WTC11 (cell line): Measurements from ENCODE around the gene OR4K5. TPM values are rescaled to one million over a fixed set of nuclear protein-coding genes. Genes with fewer than 3 reads are reported as not detected.

Source experiments
- ATAC-seq: fragments of 200-7000 bp; cut with Tn5 transposase; 2 replicates; pipeline ENCODE4 v1.10.0; 2021; ENCODE audit warnings: mild to moderate bottlenecking, moderate library complexity
- CTCF ChIA-PET: fragments of 300-600 bp; sonication (Branson Sonifier 250); formaldehyde crosslinking; loops from one replicate; lab custom pipeline; 2021; ENCODE audit warnings: antibody characterized with exemption; lab: Charles Lee
- POLR2A ChIA-PET: fragments of 350-600 bp; sonication (Branson Sonifier 250); formaldehyde crosslinking; loops from one replicate; lab custom pipeline; 2021; ENCODE audit warnings: antibody characterized with exemption; lab: Charles Lee
- DNase-seq: peaks from one replicate; pipeline ENCODE4 v3.0.0; 2021; ENCODE audit warnings: low spot score
- H3K27ac Mint-ChIP-seq: 2 replicates; pipeline ENCODE4 v1.8.0; 2021; ENCODE audit warnings: mixed read lengths
- H3K27me3 Mint-ChIP-seq: 2 replicates; pipeline ENCODE4 v1.8.0; 2021; ENCODE audit warnings: low read depth, mild to moderate bottlenecking, moderate library complexity, mixed read lengths
- H3K36me3 Mint-ChIP-seq: 2 replicates; pipeline ENCODE4 v1.8.0; 2021; ENCODE audit warnings: mixed read lengths
- H3K4me1 Mint-ChIP-seq: 2 replicates; pipeline ENCODE4 v1.8.0; 2022; ENCODE audit warnings: mixed read lengths
- H3K4me3 Mint-ChIP-seq: 2 replicates; pipeline ENCODE4 v1.8.0; 2021; ENCODE audit warnings: mild to moderate bottlenecking, moderate library complexity, mixed read lengths
- H3K9me3 Mint-ChIP-seq: 2 replicates; pipeline ENCODE4 v1.8.0; 2021; ENCODE audit warnings: mixed read lengths
- CREB1 ChIP-seq: sonication (generic); formaldehyde crosslinking; IDR thresholded peaks from 2 replicates; pipeline ENCODE4 v1.8.0; 2023; ENCODE audit warnings: mild to moderate bottlenecking, missing genetic modification reagents
- ELF4 ChIP-seq: sonication (generic); formaldehyde crosslinking; IDR thresholded peaks from 2 replicates; pipeline ENCODE4 v1.8.1; 2022; ENCODE audit warnings: low read depth, mild to moderate bottlenecking, moderate library complexity, missing genetic modification reagents
- ETV6 ChIP-seq: sonication (generic); formaldehyde crosslinking; IDR thresholded peaks from 2 replicates; pipeline ENCODE4 v1.8.1; 2022; ENCODE audit warnings: mild to moderate bottlenecking, missing genetic modification reagents
- FOXJ3 ChIP-seq: sonication (generic); formaldehyde crosslinking; IDR thresholded peaks from 2 replicates; pipeline ENCODE4 v1.9.0; 2021; ENCODE audit warnings: missing genetic modification reagents, mild to moderate bottlenecking, borderline replicate concordance
- GABPB1 ChIP-seq: sonication (generic); formaldehyde crosslinking; IDR thresholded peaks from 2 replicates; pipeline ENCODE4 v1.8.1; 2023; ENCODE audit warnings: mild to moderate bottlenecking, missing genetic modification reagents
- HMGA2 ChIP-seq: fragments of 250-450 bp; sonication (Bioruptor Pico); IDR thresholded peaks from 2 replicates; pipeline ENCODE4 v1.4.0; 2021; ENCODE audit warnings: mild to moderate bottlenecking, moderate library complexity
- JUN ChIP-seq: sonication (generic); formaldehyde crosslinking; IDR thresholded peaks from 2 replicates; pipeline ENCODE4 v1.8.0; 2023; ENCODE audit warnings: mild to moderate bottlenecking, missing genetic modification reagents
- NFATC4 ChIP-seq: fragments of 250-450 bp; sonication (Bioruptor Pico); IDR thresholded peaks from 2 replicates; pipeline ENCODE4 v1.9.0; 2021; ENCODE audit warnings: mild to moderate bottlenecking
- PRRX2 ChIP-seq: fragments of 250-450 bp; sonication (Bioruptor Pico); IDR thresholded peaks from 2 replicates; pipeline ENCODE4 v1.8.0; 2021; ENCODE audit warnings: mild to moderate bottlenecking
- SMAD3 ChIP-seq: sonication (generic); formaldehyde crosslinking; IDR thresholded peaks from 2 replicates; pipeline ENCODE4 v1.8.0; 2022; ENCODE audit warnings: missing genetic modification reagents, mild to moderate bottlenecking, borderline replicate concordance
- SOX15 ChIP-seq: fragments of 250-450 bp; sonication (Bioruptor Pico); IDR thresholded peaks from 2 replicates; pipeline ENCODE4 v1.9.0; 2021; ENCODE audit warnings: mild to moderate bottlenecking
- SP1 ChIP-seq: sonication (generic); formaldehyde crosslinking; conservative IDR thresholded peaks from 2 replicates; pipeline ENCODE4 v1.8.1; 2022; ENCODE audit warnings: missing genetic modification reagents
- TCF7 ChIP-seq: sonication (generic); formaldehyde crosslinking; IDR thresholded peaks from 2 replicates; pipeline ENCODE4 v1.8.0; 2022; ENCODE audit warnings: mild to moderate bottlenecking, low read depth, missing genetic modification reagents, moderate library complexity
- TEAD4 ChIP-seq: sonication (generic); formaldehyde crosslinking; IDR thresholded peaks from 2 replicates; pipeline ENCODE4 v1.8.0; 2022; ENCODE audit warnings: mild to moderate bottlenecking, missing genetic modification reagents
- ZBTB21 ChIP-seq: sonication (generic); formaldehyde crosslinking; IDR thresholded peaks from 2 replicates; pipeline ENCODE4 v1.8.1; 2023; ENCODE audit warnings: mild to moderate bottlenecking, missing genetic modification reagents, borderline replicate concordance
- ZNF138 ChIP-seq: sonication (generic); formaldehyde crosslinking; conservative IDR thresholded peaks from 2 replicates; pipeline ENCODE4 v1.8.1; 2022; ENCODE audit warnings: mild to moderate bottlenecking, moderate library complexity, missing genetic modification reagents
- ZNF263 ChIP-seq: sonication (generic); formaldehyde crosslinking; IDR thresholded peaks from 2 replicates; pipeline ENCODE4 v1.8.1; 2022; ENCODE audit warnings: low read depth, mild to moderate bottlenecking, moderate library complexity, missing genetic modification reagents
- ZNF416 ChIP-seq: fragments of 250-450 bp; sonication (Bioruptor Pico); IDR thresholded peaks from 2 replicates; pipeline ENCODE4 v1.9.0; 2021; ENCODE audit warnings: mild to moderate bottlenecking, inconsistent platforms
- ZNF671 ChIP-seq: fragments of 250-450 bp; sonication (Bioruptor Pico); IDR thresholded peaks from 2 replicates; pipeline ENCODE4 v1.8.0; 2021; ENCODE audit warnings: mild to moderate bottlenecking
- total RNA-seq: library from RNA; stranded (reverse); gene quantifications from 3 replicates; pipeline ENCODE4 v1.2.3, GENCODE V29; 2021
- TF ChIP-seq, protein P1 (sequence below): sonication (generic); formaldehyde crosslinking; IDR thresholded peaks from 2 replicates; pipeline ENCODE4 v1.8.0; 2022; ENCODE audit warnings: mild to moderate bottlenecking, missing genetic modification reagents
- TF ChIP-seq, protein P2 (sequence below): fragments of 250-450 bp; sonication (Bioruptor Pico); conservative IDR thresholded peaks from 2 replicates; pipeline ENCODE4 v1.9.0; 2021; ENCODE audit warnings: mild to moderate bottlenecking
- TF ChIP-seq, protein P3 (sequence below): fragments of 200-600 bp; IDR thresholded peaks from 2 replicates; pipeline ENCODE4 v1.8.0; 2022; ENCODE audit warnings: antibody characterized with exemption
- TF ChIP-seq, protein P4 (sequence below): sonication (generic); formaldehyde crosslinking; conservative IDR thresholded peaks from 2 replicates; pipeline ENCODE4 v1.8.1; 2023; ENCODE audit warnings: mild to moderate bottlenecking, low read depth, missing genetic modification reagents, moderate library complexity
- TF ChIP-seq, protein P5 (sequence below): sonication (generic); formaldehyde crosslinking; IDR thresholded peaks from 2 replicates; pipeline ENCODE4 v1.8.1; 2022; ENCODE audit warnings: low read depth, mild to moderate bottlenecking, moderate library complexity, missing genetic modification reagents, borderline replicate concordance
- TF ChIP-seq, protein P6 (sequence below): sonication (generic); formaldehyde crosslinking; IDR thresholded peaks from 2 replicates; pipeline ENCODE4 v1.8.1; 2023; ENCODE audit warnings: mild to moderate bottlenecking, missing genetic modification reagents

The OR4K5 gene
- total RNA-seq, 1 experiment from 2014 or later: not detected

DNA sequence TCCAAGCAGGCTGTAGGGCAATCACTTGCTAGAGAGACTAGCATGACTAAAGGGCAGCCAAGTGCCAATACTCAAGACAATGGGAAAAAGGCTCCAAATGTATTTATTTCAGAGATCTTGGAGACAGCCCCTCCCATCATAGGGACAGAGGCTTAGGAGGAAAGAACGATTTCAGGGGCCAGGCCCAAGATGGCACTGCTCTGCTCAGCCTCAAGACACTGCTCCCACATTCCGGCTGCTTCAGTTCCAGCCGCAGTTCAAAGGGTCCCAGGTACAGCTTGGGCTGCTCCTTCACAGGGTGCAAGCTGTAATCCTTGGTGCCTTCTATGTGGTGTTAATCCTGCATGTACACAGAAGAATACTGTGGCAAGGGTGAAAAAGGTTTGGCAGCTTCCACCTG is 19.4 kb upstream of the OR4K5 start:
- ATAC-seq (no peak), DNase-seq (no peak)
- Mint-ChIP-seq H3K4me1 (no peaks in the 10 kb centered on the region), H3K27ac (no peak overlapping the region), H3K9me3 (peaks cover 75% of the 10 kb centered on the region), H3K27me3 (peaks cover 11% of the 10 kb centered on the region), H3K36me3 (peaks cover 86% of the 10 kb centered on the region), H3K4me3 (no peak overlapping the region)
- CTCF ChIA-PET: no interaction called here
- POLR2A ChIA-PET: no interaction called here
- TF ChIP-seq, protein P1, sequence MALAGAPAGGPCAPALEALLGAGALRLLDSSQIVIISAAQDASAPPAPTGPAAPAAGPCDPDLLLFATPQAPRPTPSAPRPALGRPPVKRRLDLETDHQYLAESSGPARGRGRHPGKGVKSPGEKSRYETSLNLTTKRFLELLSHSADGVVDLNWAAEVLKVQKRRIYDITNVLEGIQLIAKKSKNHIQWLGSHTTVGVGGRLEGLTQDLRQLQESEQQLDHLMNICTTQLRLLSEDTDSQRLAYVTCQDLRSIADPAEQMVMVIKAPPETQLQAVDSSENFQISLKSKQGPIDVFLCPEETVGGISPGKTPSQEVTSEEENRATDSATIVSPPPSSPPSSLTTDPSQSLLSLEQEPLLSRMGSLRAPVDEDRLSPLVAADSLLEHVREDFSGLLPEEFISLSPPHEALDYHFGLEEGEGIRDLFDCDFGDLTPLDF (CRISPR knock-in tag): no peak
- TF ChIP-seq GABPB1: no peak
- TF ChIP-seq ZNF416 (CRISPR knock-in tag): no peak
- no peak for TF ChIP-seq ZNF671
- no peak for TF ChIP-seq SP1 (CRISPR knock-in tag)
- TF ChIP-seq TEAD4 (CRISPR knock-in tag): no peak
- TF ChIP-seq ETV6: no peak
- no peak for TF ChIP-seq CREB1 (CRISPR knock-in tag)
- TF ChIP-seq, protein P2, sequence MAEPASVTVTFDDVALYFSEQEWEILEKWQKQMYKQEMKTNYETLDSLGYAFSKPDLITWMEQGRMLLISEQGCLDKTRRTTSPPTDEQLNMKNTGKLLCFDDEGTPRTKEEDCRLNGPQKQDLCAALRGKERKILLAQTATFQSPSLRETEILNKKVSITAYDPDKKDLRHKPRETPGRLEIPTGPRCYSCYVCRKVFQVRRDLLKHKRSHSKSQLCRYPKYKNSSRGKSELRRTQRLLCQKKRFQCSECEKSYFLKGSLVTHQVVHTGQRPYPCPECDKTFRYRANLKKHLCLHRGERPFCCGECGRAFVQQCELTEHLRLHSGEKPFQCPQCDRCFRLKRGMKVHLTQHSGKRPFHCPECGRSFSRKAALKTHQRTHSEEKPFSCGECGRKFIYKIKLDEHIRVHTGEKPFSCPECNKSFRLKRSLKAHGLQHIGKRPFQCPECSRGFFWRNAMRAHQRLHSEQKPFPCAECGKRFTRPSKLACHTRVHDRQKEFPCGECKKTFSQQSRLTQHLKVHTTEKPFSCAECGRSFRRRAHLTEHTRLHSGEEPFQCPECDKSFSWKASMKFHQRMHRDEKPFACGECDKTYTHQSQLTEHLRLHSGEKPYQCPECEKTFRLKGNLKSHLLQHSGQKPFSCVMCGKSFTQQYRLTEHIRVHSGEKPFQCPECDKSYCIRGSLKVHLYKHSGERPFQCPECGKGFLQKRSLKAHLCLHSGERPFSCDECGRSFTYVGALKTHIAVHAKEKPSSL: no peak
- no peak for TF ChIP-seq HMGA2 (CRISPR knock-in tag)
- TF ChIP-seq, protein P3, sequence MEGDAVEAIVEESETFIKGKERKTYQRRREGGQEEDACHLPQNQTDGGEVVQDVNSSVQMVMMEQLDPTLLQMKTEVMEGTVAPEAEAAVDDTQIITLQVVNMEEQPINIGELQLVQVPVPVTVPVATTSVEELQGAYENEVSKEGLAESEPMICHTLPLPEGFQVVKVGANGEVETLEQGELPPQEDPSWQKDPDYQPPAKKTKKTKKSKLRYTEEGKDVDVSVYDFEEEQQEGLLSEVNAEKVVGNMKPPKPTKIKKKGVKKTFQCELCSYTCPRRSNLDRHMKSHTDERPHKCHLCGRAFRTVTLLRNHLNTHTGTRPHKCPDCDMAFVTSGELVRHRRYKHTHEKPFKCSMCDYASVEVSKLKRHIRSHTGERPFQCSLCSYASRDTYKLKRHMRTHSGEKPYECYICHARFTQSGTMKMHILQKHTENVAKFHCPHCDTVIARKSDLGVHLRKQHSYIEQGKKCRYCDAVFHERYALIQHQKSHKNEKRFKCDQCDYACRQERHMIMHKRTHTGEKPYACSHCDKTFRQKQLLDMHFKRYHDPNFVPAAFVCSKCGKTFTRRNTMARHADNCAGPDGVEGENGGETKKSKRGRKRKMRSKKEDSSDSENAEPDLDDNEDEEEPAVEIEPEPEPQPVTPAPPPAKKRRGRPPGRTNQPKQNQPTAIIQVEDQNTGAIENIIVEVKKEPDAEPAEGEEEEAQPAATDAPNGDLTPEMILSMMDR: no peak

DNA sequence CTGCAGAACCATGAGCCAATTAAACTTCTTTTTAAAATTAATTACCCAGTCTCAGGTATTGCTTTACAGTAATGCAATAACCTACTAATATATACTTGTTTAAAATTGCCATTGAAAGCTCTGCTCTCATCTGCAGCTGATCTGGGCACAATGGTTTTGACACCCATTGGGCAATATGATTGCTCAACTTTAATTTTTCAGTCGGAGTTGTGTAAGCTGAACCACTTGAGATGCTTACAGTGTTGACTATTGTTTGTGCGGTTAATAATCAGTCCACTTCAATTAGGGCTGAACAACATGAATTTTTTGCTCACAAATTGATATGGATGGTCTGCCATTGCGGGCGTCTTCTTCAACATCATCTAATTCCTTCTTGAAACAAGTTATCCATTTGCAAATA is 18.0 kb upstream of the OR4K5 start:
- Mint-ChIP-seq H3K9me3 (peaks cover 89% of the 10 kb centered on the region), H3K4me1 (no peaks in the 10 kb centered on the region), H3K27me3 (peaks cover 9% of the 10 kb centered on the region), H3K36me3 (peaks cover 86% of the 10 kb centered on the region), H3K4me3 (no peak overlapping the region), H3K27ac (no peak overlapping the region)
- ATAC-seq (no peak), DNase-seq (no peak)
- CTCF ChIA-PET: no interaction called here
- TF ChIP-seq PRRX2 (CRISPR knock-in tag) (no peak), TCF7 (CRISPR knock-in tag) (no peak), FOXJ3 (no peak), SOX15 (no peak), JUN (CRISPR knock-in tag) (no peak), ELF4 (no peak), ZNF263 (CRISPR knock-in tag) (no peak), SP1 (CRISPR knock-in tag) (no peak), ZNF671 (no peak), ZBTB21 (no peak), ZNF138 (no peak), NFATC4 (no peak), SMAD3 (CRISPR knock-in tag) (no peak)
- TF ChIP-seq, protein P4, sequence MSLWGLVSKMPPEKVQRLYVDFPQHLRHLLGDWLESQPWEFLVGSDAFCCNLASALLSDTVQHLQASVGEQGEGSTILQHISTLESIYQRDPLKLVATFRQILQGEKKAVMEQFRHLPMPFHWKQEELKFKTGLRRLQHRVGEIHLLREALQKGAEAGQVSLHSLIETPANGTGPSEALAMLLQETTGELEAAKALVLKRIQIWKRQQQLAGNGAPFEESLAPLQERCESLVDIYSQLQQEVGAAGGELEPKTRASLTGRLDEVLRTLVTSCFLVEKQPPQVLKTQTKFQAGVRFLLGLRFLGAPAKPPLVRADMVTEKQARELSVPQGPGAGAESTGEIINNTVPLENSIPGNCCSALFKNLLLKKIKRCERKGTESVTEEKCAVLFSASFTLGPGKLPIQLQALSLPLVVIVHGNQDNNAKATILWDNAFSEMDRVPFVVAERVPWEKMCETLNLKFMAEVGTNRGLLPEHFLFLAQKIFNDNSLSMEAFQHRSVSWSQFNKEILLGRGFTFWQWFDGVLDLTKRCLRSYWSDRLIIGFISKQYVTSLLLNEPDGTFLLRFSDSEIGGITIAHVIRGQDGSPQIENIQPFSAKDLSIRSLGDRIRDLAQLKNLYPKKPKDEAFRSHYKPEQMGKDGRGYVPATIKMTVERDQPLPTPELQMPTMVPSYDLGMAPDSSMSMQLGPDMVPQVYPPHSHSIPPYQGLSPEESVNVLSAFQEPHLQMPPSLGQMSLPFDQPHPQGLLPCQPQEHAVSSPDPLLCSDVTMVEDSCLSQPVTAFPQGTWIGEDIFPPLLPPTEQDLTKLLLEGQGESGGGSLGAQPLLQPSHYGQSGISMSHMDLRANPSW (CRISPR knock-in tag): no peak
- TF ChIP-seq, protein P5, sequence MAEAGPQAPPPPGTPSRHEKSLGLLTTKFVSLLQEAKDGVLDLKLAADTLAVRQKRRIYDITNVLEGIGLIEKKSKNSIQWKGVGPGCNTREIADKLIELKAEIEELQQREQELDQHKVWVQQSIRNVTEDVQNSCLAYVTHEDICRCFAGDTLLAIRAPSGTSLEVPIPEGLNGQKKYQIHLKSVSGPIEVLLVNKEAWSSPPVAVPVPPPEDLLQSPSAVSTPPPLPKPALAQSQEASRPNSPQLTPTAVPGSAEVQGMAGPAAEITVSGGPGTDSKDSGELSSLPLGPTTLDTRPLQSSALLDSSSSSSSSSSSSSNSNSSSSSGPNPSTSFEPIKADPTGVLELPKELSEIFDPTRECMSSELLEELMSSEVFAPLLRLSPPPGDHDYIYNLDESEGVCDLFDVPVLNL (CRISPR knock-in tag): no peak
- TF ChIP-seq, protein P6, sequence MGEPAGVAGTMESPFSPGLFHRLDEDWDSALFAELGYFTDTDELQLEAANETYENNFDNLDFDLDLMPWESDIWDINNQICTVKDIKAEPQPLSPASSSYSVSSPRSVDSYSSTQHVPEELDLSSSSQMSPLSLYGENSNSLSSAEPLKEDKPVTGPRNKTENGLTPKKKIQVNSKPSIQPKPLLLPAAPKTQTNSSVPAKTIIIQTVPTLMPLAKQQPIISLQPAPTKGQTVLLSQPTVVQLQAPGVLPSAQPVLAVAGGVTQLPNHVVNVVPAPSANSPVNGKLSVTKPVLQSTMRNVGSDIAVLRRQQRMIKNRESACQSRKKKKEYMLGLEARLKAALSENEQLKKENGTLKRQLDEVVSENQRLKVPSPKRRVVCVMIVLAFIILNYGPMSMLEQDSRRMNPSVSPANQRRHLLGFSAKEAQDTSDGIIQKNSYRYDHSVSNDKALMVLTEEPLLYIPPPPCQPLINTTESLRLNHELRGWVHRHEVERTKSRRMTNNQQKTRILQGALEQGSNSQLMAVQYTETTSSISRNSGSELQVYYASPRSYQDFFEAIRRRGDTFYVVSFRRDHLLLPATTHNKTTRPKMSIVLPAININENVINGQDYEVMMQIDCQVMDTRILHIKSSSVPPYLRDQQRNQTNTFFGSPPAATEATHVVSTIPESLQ: no peak
- POLR2A ChIA-PET: no interaction called here
